Astrocyte of the hippocampus (primary cell): Measurements from ENCODE around the gene ATP8B1.
A peak's percentile ranks its signal among the peaks of the same experiment; 100 is the strongest.

Experiments
- DNase-seq: peaks from one replicate; pipeline ENCODE4 v3.0.0; 2011; ENCODE audit warnings: low read depth, low spot score

The ATP8B1 gene

DNA sequence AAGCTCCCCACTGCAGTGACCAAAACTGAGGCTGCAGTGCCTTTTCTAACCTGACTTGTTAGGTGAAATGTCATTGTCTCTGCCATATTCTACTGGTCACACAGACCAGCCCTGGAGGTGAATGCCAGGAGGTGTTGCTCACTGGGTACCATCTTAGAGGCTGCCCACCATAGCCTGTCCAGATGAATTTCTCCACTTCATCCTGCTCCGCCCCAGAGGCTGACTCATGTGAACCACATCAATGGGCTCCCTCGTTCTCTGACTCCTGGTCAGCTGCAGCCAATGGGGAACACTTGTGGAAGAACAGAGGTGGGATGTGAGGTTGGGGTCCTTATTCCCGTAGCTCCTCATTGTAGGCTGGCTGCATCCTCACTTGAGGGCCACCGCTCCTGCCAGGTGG, 178.1 kb downstream of the ATP8B1 start:
- DNase-seq, result peak; percentile 57

DNA sequence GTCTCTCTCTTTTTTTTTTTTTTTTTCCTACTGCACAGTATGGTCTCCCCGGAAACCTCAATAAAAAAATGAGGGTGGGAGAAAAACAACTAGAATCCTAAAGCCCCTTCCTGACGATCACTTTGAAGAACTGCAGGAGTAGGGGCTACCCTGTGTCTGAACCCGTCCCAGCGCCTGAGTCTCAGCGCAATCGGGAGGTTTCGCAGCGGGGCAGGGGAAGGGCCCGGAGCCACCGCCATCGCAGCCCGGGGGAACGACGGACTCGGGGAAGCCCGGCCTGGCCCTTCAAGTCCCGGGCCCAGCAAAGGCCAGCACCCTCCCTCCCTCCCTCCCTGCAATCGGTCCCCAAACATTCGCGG, 181.9 kb downstream of the ATP8B1 start:
- DNase-seq, result no peak

DNA sequence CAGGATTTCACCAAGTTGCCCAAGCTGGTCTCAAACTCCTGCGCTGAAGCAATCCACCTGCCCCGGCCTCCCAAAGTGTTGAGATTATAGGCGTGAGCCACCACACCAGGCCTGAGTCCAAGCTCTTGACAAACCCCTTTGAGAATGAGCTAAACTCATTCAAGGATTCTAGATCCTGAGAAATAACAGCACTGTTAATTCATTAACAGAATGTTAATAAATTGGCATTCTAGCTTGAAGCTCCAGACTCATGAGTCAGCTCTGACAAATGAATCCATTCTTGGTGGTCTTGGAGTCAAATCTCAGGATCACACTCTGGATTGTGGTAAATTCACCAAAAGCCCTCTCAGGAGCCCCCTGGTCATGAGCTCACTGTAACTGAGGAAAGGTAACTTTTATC, 183.2 kb downstream of the ATP8B1 start:
- no peak for DNase-seq

GRCh38 chr18:57618910-57619309, 184.2 kb downstream of the ATP8B1 start:
- no peak for DNase-seq

DNA sequence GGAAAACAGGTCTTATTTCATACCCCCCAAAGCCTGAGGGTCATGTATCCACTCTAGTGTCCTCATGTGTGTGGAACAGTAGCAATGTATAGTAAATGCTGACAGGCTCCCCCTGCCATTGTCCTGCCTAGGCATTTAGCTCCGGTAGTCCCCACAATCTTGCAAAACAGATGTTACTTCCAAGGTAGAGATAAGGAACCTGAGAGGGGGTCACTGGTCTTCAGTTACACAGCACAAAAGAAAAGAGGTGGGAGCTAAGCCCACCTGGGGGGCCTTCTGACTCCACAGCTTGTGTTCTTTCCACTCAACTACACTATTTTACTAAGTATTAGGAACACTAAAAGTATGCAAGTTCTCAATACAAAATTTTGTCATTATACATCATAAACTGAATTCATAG, 199.2 kb downstream of the ATP8B1 start:
- DNase-seq, result no peak
